OCI-LY3 (cell line): ENCODE measurements around the gene NCOA1.
A peak's percentile ranks its signal among the peaks of the same experiment; 100 is the strongest.

Source experiments
- H2AFZ ChIP-seq: fragments of 200-600, 300-600 bp; shearing (Covaris generic); 2 replicates; pipeline ENCODE4 v1.6.0; 2014; ENCODE audit warnings: antibody characterized with exemption, low read depth, low read length
- H3K27ac ChIP-seq: fragments of 200-600, 300-600 bp; sonication (generic); 2 replicates; pipeline ENCODE4 v1.5.1; 2014; ENCODE audit warnings: mild to moderate bottlenecking, low read length, moderate library complexity, mixed read lengths
- H3K27me3 ChIP-seq: fragments of 200-600, 300-600 bp; sonication (generic); 2 replicates; pipeline ENCODE4 v1.6.1; 2014; ENCODE audit warnings: low read depth, low read length, mixed read lengths
- H3K36me3 ChIP-seq: fragments of 200-600, 300-600 bp; sonication (generic); replicated peaks from 2 replicates; pipeline ENCODE3; 2014; ENCODE audit warnings: low read depth, low read length, mixed read lengths
- H3K4me1 ChIP-seq: fragments of 300-600, 200-600 bp; sonication (generic); 2 replicates; pipeline ENCODE4 v1.6.1; 2014; ENCODE audit warnings: low read length, mixed read lengths
- H3K4me2 ChIP-seq: fragments of 200-600, 300-600 bp; sonication (generic); 2 replicates; pipeline ENCODE4 v1.6.1; 2014; ENCODE audit warnings: low read length, mixed read lengths
- H3K4me3 ChIP-seq: fragments of 300-600, 200-600 bp; sonication (generic); 2 replicates; pipeline ENCODE4 v1.5.1; 2014; ENCODE audit warnings: antibody characterized with exemption, mild to moderate bottlenecking, low read length, moderate library complexity
- H3K79me2 ChIP-seq: fragments of 300-600, 200-600 bp; shearing (Covaris generic); 2 replicates; pipeline ENCODE4 v1.6.1; 2014; ENCODE audit warnings: mild to moderate bottlenecking, low read length, mixed read lengths
- H3K9ac ChIP-seq: fragments of 300-600, 200-600 bp; shearing (Covaris generic); 2 replicates; pipeline ENCODE4 v1.6.0; 2014; ENCODE audit warnings: mild to moderate bottlenecking, low read length, moderate library complexity
- H3K9me3 ChIP-seq: fragments of 200-600, 300-600 bp; shearing (Covaris generic); 2 replicates; pipeline ENCODE4 v1.6.1; 2014; ENCODE audit warnings: low read length, mixed read lengths; ENCODE audit not compliant: insufficient read depth
- H4K20me1 ChIP-seq: fragments of 200-600, 300-600 bp; sonication (generic); 2 replicates; pipeline ENCODE4 v1.6.1; 2016; ENCODE audit warnings: low read length, mixed read lengths; ENCODE audit not compliant: insufficient read depth
- EZH2phosphoT487 ChIP-seq: fragments of 200-600 bp; shearing (Covaris generic); IDR thresholded peaks from 2 replicates; pipeline ENCODE4 v1.6.1; 2018; ENCODE audit warnings: antibody characterized with exemption, mixed run types, low read depth
- TF ChIP-seq, protein P1 (sequence below): fragments of 200-600, 300-600 bp; sonication (generic); IDR thresholded peaks from 2 replicates; pipeline ENCODE4 v1.5.1; 2014; ENCODE audit warnings: antibody characterized with exemption, low read length, low read depth

Gene NCOA1

DNA sequence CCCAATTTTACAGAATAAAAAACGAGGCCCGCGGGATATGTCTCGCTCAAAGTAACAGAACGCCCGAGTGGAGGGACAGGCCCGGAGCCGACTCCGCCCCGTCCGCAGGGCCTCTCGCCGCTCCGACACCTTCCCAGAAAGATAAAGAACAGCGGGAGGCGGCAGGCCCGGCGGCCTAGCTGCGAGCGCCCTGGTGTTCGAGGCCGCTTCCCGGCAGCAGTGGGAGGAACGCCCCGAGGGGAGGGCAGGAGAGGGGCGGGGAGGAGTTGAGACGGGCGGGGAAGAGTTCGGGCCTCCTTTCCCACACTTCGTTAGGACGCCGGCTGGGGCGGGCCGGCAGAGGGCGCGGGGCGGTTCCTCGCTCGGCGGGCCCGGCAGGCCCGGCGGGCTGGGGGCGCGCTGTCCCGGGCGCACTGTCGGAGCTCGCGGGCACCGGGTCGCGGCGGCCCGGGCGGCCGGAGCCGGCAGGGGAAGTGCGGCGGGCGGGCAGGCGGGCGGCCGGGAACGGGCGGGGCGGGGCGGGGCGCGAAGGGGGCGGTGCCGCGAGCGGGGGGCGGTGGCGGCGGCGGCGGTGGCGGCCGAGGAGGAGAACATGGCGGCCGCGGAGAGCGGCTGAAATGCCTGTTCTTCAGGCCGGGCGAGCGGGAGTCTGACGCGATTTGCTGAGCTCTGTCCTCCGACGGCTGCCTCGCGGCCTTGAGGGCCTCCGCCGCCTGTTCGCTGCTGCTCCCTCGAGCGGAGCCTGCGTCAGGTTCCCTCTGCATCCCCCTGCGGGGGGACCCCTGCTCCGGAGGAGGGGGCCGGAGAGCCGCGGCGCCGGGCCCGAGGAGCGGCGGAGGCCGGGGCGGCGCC is at the start of gene NCOA1:
Gene NCOA1 (plus strand): TSS at position 565 of the 852 bp plus-strand sequence. CDS start 167,424 bp downstream, outside the sequence.
- TF ChIP-seq EZH2phosphoT487 = no peak
- TF ChIP-seq, protein P1, sequence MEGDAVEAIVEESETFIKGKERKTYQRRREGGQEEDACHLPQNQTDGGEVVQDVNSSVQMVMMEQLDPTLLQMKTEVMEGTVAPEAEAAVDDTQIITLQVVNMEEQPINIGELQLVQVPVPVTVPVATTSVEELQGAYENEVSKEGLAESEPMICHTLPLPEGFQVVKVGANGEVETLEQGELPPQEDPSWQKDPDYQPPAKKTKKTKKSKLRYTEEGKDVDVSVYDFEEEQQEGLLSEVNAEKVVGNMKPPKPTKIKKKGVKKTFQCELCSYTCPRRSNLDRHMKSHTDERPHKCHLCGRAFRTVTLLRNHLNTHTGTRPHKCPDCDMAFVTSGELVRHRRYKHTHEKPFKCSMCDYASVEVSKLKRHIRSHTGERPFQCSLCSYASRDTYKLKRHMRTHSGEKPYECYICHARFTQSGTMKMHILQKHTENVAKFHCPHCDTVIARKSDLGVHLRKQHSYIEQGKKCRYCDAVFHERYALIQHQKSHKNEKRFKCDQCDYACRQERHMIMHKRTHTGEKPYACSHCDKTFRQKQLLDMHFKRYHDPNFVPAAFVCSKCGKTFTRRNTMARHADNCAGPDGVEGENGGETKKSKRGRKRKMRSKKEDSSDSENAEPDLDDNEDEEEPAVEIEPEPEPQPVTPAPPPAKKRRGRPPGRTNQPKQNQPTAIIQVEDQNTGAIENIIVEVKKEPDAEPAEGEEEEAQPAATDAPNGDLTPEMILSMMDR = no peak
- peak within 1 kb of the TSS; percentile 64 for H3K27ac ChIP-seq

DNA sequence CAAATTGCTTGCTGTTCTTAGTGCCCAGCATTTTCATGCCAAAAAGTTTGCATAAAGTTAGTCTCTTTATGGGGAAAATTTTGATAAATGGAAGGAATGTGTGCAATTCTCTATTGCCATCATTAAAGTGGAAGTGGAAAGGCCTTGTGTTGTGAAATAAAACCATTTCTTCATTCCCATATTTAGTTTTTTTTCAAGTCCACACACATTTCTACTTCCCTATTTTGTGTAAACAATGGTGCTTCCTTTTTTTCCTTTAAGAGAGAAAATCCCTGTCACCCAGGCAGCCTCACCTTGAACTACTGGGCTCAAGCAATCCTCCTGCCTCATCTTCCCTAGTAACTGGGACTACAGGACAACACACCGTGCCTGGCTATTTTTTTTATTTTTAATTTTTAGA is 42.3 kb upstream of the NCOA1 start:
- no peaks in the 10 kb centered on the region for H3K27me3 ChIP-seq
- no peaks in the 10 kb centered on the region for H4K20me1 ChIP-seq
- no peaks in the 10 kb centered on the region for H3K79me2 ChIP-seq
- H2AFZ ChIP-seq = no peak overlapping the region
- no peak overlapping the region for H3K4me2 ChIP-seq
- H3K4me3 ChIP-seq = no peak overlapping the region
- peaks cover 11% of the 10 kb centered on the region for H3K4me1 ChIP-seq
- H3K9me3 ChIP-seq = peaks cover 16% of the 10 kb centered on the region; the same call in 1 of the 2 replicates
- H3K36me3 ChIP-seq = no peaks in the 10 kb centered on the region
- TF ChIP-seq EZH2phosphoT487 = no peak
- TF ChIP-seq, protein P1 = no peak
- no peak overlapping the region for H3K9ac ChIP-seq
- no peak overlapping the region for H3K27ac ChIP-seq

More for the DNA sequence above, at the start of gene NCOA1:
- Histone ChIP-seq H2AFZ (peak within 1 kb of the TSS; percentile 99), H3K79me2 (peaks cover 41% of the 10 kb centered on the region), H4K20me1 (peaks cover 12% of the 10 kb centered on the region; the same call in 1 of the 2 replicates), H3K27me3 (no peaks in the 10 kb centered on the region), H3K4me1 (peaks cover 27% of the 10 kb centered on the region), H3K9ac (peak within 1 kb of the TSS; percentile 77), H3K9me3 (no peaks in the 10 kb centered on the region), H3K36me3 (no peaks in the 10 kb centered on the region), H3K4me2 (peak within 1 kb of the TSS; percentile 86), H3K4me3 (peak within 1 kb of the TSS; percentile 93)

DNA sequence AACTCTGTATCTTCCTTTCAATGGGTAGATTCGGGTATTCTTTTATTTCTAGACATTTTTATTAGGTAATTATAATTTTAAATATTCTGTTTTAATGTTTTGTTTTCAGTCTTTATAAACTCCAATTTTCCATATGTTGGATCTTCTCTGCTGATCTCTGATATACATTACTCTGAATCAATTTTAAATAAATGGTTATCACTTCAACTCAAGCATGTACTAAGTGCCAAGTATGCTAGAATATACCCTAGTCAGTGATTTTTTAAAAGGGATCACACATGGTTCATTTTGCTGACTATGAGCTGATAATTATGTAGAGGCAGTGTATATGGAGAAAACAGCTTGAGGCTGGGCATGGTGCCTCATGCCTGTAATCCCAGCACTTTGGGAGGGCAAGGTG is 41.7 kb upstream of the NCOA1 start:
- Histone ChIP-seq H3K4me1 (peaks cover 11% of the 10 kb centered on the region), H3K27me3 (no peaks in the 10 kb centered on the region), H3K9ac (no peak overlapping the region), H3K36me3 (no peaks in the 10 kb centered on the region), H3K4me3 (no peak overlapping the region), H3K27ac (no peak overlapping the region), H2AFZ (no peak overlapping the region), H3K4me2 (no peak overlapping the region), H4K20me1 (no peaks in the 10 kb centered on the region), H3K9me3 (peaks cover 16% of the 10 kb centered on the region; the same call in 1 of the 2 replicates), H3K79me2 (no peaks in the 10 kb centered on the region)
- TF ChIP-seq EZH2phosphoT487 = no peak
- TF ChIP-seq, protein P1 = no peak

DNA sequence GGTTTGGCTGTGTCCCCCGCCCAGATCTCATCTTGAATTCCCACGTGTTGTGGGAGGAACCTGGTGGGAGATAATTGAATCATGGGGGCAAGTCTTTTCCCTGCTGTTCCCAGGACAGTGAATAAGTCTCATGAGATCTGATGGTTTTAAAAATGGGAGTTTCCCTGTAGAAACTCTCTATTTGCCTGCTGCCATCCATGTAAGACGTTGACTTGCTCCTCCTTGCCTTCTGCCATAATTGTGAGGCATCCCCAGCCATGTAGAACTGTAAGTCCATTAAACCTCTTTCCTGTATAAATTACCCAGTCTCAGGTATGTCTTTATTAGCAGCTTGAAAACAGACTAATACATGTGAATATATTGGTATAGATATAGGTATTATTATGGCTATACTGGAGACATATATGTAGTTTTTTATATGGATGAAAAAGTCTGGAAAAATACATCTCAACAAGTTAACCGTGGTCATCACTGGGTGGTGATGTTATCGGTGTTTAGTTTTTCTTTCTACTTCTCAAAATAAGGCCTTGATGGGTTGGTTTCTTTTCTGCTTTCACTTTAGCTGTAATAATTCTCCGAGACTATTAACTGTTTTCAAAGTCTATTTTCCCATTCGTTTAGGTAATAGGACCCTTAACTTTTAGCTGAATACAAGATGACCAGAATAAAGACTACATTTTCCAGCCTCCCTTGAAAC is 39.1 kb upstream of the NCOA1 start:
- Histone ChIP-seq H3K9me3 (peaks cover 16% of the 10 kb centered on the region; the same call in 1 of the 2 replicates), H3K36me3 (no peaks in the 10 kb centered on the region), H3K4me1 (peaks cover 17% of the 10 kb centered on the region), H4K20me1 (no peaks in the 10 kb centered on the region), H2AFZ (peak overlapping the region; percentile 50), H3K9ac (no peak overlapping the region), H3K4me2 (peak overlapping the region; percentile 63), H3K79me2 (no peaks in the 10 kb centered on the region), H3K4me3 (peak overlapping the region; percentile 46), H3K27ac (no peak overlapping the region), H3K27me3 (no peaks in the 10 kb centered on the region)
- TF ChIP-seq, protein P1 = no peak
- TF ChIP-seq EZH2phosphoT487 = no peak
